GM18909 (cell line): ENCODE results near the gene LEAP2.

ENCODE experiments used
- ATAC-seq: cut with Tn5 transposase; IDR thresholded peaks from one replicate; pipeline ENCODE4 v1.9.1; 2021; ENCODE audit warnings: mild to moderate bottlenecking; ENCODE audit not compliant: unreplicated experiment, poor library complexity

LEAP2 gene, protein sequence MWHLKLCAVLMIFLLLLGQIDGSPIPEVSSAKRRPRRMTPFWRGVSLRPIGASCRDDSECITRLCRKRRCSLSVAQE

GRCh38 chr5:132873119-132873929 is at the start of gene LEAP2:
LEAP2 (plus strand) TSS chr5:132873668; CDS start chr5:132873695, 27 bp downstream.
- ATAC-seq, result no peak

- no peak for ATAC-seq
Observed at GRCh38 chr5:132824426-132824825, 49.0 kb upstream of the LEAP2 start.

GRCh38 chr5:132825033-132825833 is 48.2 kb upstream of the LEAP2 start:
- no peak for ATAC-seq

DNA sequence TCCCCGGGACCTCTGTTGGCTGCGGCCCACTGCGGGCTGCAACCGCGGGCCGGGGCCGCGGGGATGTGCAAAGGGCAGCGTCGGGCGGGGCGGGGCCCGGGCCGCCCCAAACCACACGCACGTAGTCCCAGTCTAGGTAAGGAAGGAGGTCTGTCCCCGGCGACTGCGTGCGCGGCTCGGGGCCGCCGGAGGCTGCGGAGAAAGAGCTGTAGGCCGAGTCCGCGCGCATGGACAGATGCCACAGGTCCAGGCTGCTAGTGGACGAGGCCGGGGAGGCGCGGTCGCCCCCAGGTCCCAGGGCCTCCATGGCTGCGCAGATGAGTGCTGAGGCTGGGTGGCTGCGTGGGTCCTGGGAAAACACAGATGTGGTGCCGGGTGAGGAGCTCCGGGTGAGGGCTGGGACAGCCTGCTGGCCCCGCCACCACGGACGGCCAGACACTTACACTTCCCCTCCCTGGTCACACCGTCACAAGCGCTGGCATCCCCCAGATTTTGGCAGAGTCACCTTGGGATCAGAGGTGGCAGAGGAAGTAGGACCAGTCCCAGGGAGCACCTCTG is 47.6 kb upstream of the LEAP2 start:
- no peak for ATAC-seq

- no peak for ATAC-seq
Observed at GRCh38 chr5:132826424-132827082, 46.9 kb upstream of the LEAP2 start.

- ATAC-seq, result no peak
Observed at GRCh38 chr5:132827943-132828673, 45.4 kb upstream of the LEAP2 start.

DNA sequence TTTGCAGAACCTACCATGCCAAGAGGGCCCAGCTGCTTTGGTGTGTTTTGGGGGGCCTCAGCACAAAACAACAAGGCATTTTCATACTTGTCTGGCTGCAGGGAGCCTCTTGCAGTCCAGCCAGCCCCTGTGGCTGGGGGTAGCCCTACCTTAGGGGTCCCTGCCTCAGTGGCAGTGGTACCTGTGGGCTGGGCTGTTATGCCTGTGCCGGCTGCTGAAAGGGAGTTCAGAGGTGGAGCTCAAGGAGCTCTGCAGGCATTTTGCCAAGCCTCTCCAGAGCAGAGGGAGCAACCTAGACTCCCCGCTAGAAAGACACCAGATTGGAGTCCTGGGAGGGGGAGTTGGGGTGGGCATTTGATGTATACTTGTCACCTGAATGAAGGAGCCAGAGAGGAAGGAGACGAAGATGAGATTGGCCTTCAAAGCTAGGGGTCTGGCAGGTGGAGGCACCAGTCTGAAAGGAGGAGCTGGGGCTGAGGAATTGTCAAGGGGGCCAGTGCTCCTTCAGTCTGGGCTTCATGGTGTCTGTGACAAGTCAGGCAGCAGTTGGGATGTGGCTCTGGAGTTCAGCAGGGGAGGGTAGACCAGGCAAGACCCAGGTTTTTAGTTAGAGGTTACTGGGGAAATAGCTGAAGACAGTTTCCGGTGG is 44.5 kb upstream of the LEAP2 start:
- no peak for ATAC-seq

DNA sequence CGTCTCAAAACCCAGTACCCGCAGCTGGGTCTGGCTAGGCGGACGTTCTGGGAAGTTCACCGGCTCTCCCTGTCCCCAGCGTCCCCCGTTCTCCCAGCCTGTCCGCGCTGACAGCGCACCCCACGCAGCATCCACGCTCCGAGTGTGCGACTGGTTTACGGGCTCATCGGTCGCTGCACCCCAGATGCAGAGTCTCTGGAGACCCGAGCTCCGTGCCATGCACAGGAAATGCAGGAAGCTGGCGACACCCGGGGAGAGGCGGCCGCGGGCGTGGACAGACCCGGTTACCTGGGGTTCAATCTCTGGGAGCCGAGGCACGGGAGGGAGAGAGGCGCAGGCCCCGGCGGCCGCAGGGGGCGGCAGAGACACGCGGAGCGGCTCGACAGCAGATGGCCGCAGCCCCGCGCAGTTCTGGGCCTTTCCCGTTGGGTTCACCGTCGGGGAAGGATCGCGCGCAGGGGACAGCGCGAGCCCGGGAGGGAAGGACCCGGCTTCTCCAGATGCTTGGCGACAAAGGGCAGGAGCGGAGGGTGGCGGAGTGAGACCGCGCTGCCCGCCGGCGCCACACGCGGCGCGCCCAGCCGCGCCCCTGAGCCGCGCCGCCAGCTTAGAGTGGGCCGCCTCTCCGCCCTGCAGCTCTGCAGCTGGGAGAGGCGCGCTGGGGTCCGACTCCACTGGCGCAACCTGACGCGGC is 43.6 kb upstream of the LEAP2 start:
- ATAC-seq, result peak; percentile 82

DNA sequence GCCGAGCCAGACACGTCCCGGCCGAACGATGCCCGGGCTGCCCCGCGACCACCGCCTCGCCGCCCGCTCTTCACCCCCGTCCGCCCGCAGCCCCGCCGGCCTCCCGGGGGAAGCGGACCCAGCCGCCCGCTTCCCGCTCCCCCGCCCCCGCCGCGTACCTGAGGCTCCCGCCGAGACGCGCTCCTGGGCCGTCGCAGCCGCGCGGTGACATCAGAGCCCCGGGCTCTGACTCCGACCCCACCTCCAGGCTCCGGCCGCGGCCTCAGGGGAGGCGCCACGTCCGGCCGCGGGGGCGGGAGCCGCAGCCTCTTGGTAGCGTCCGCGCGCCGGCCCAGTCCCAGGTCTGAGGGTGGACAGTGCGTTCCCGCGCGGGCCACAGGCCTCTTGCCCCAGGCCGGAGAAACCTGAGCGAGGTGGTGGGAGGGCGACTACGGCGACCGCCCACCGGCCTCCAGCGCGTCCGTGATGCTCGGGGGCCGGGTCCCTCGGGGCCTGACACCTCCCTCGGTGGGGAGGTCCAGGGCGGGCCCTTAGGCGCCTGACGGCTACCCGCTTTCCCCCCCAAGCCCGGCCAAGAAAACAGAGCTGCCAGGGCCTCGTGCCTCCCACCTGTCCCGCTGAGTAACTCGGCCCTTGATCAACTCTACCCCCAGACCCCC is 42.9 kb upstream of the LEAP2 start, which contains the start of gene SHROOM1:
TSS of gene SHROOM1 (minus strand) at position 212 of the 659 bp plus-strand sequence. CDS start 4,507 bp downstream, outside the sequence.
- ATAC-seq, result peak; percentile 71

DNA sequence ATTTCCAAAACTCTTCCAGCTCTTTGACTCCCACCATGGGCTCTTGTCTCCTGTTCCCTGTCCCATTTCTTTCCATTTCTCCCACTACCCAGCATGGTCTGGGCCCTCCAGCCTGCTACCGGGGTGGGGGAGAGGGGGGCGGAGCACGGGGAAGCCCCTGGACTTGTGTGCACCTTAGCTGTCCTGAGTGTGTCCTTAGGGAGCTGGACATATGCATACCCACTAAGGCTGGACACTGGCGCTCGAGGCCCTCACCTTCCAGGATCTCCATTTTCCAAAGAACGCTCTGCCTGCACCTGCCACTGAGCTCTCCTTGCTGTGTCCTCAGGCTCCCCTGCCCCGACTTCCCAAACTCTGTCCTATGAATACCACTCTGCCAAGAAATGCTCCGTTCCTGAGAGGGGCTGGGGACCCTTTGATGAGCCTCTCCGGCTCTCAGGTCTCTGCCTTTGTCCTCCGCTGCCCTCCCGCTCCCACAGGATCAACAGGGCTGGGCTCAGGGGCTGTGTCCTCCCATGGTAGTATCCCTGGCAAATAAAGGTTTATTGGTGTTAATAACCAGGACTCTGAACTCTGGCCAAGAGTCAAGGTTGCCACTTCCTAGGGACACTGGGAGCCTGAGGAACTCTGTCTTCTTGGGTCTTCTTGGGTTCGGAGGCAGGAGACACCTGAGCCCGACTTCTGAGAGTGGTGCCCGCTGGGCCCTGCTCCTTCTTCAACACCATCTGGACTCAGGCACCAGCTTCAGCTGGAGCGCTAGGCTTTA is 42.2 kb upstream of the LEAP2 start:
- ATAC-seq, result no peak

GRCh38 chr5:132832612-132833011 is 40.9 kb upstream of the LEAP2 start:
- no peak for ATAC-seq

DNA sequence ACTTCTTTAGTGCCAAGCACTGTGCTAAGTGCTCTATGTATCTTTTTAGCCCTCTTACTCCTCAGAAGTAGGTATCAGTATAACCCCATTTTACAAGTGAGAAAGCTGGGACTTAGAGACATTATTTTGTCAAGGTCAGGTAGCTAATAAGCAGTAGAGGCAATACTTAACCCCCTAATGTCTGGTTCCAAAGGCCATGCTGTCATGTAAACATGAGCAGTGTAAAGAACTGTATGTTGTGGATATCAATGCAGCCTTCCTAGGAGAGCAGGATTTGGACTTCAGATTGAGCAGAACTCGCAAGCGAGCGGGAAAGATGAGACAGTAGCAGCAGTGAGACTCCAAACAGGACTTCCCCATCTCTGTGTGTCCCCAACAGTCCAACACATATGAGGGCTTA is 39.4 kb upstream of the LEAP2 start:
- ATAC-seq, result no peak

- no peak for ATAC-seq
Observed at GRCh38 chr5:132836852-132837251, 36.6 kb upstream of the LEAP2 start.

- no peak for ATAC-seq
Observed at GRCh38 chr5:132837868-132838267, 35.6 kb upstream of the LEAP2 start.

DNA sequence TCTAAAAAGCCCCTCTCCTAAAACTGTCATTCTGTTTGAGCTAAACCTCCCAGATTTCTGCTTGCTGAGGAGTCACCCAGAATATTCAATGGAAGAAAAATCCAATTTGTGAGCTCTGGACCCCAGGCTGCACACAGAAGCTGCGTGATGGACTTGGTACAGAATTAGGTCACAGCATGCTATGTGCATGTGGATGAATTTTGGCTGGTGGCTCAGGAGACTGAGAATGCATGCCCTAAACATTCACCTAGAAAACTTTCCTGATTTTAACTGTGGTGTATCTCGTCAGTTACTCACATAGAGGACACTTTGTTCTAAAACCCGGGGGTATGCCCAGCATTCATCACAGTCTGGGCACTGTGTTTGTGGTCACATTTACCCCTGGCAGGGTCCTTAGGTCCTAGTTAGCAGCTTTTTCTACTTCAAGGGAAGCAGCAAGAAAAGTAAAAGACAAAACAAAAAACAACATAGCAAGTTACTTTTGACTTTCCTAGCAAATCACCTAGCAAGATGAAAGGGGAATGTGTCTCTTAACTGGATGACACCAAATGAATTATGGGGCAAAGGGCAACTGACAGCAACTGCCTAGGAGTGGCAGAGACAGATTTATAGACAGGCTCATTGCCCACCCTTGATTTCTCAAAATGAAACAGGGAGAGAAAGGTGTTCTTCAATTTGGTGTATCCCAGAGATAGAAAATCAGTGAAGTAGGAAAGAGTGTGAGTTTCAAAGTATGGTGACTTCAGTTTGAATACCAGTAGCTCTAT is 34.8 kb upstream of the LEAP2 start:
- ATAC-seq, result no peak

- no peak for ATAC-seq
Observed at GRCh38 chr5:132839426-132840301, 33.8 kb upstream of the LEAP2 start.
